Mammary epithelial cell (primary cell): ENCODE results near the gene UNC5C.

Source experiments
- EZH2 ChIP-seq: IDR thresholded peaks from 2 replicates; pipeline ENCODE4 v1.6.1; 2012; ENCODE audit warnings: low read length, inconsistent platforms, borderline replicate concordance
- TF ChIP-seq, protein P1 (sequence below), 2 donors: IDR thresholded peaks in 1 of 2; conservative IDR thresholded peaks in 1 of 2; 2 replicates each; pipeline ENCODE4 v1.5.1; 2011 to 2012; ENCODE audit warnings: inconsistent platforms in 2 of 2, low read length in 2 of 2, mild to moderate bottlenecking in 2 of 2, control low read depth in 1 of 2, low read depth in 1 of 2; ENCODE audit not compliant: insufficient read depth in 1 of 2; ENCODE audit errors: extremely low read depth in 1 of 2

DNA sequence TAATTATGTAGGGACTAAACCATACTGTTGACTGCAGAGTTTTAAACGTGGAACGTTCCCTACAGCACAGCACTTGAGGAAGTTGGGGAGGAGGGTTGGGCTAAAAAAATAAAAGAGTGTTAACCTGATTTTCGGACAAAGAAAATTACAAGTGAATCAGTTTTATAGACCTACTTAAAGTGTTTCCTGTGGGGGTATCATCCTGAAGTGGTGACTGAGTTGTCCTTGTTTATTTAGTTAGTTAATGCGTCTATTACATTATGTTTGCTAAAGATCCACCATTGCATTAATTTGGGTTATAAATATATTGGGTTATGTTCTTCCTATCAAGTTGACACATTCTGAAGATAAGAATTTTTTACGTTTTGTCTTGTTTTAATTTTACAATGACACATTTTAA lies 14.7 kb downstream of the UNC5C start:
- TF ChIP-seq, protein P1, sequence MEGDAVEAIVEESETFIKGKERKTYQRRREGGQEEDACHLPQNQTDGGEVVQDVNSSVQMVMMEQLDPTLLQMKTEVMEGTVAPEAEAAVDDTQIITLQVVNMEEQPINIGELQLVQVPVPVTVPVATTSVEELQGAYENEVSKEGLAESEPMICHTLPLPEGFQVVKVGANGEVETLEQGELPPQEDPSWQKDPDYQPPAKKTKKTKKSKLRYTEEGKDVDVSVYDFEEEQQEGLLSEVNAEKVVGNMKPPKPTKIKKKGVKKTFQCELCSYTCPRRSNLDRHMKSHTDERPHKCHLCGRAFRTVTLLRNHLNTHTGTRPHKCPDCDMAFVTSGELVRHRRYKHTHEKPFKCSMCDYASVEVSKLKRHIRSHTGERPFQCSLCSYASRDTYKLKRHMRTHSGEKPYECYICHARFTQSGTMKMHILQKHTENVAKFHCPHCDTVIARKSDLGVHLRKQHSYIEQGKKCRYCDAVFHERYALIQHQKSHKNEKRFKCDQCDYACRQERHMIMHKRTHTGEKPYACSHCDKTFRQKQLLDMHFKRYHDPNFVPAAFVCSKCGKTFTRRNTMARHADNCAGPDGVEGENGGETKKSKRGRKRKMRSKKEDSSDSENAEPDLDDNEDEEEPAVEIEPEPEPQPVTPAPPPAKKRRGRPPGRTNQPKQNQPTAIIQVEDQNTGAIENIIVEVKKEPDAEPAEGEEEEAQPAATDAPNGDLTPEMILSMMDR (conservative IDR thresholded peaks at IDR 0.05 in 1 of 2, IDR thresholded peaks at IDR 0.05 in 1 of 2; ENCODE audit: extremely low read depth in 1 of 2, insufficient read depth in 1 of 2, low read depth in 1 of 2, low read length in 2 of 2): no peak
- TF ChIP-seq EZH2: no peak
